ENCODE data around the gene SLC47A1. TPM values are rescaled to one million over a fixed set of nuclear protein-coding genes. Genes with fewer than 3 reads are reported as not detected.

SLC47A1 gene
- total and polyA plus RNA-seq, 2 of the 4 experiments (the other 2 are of a cell fraction) = not detected

DNA sequence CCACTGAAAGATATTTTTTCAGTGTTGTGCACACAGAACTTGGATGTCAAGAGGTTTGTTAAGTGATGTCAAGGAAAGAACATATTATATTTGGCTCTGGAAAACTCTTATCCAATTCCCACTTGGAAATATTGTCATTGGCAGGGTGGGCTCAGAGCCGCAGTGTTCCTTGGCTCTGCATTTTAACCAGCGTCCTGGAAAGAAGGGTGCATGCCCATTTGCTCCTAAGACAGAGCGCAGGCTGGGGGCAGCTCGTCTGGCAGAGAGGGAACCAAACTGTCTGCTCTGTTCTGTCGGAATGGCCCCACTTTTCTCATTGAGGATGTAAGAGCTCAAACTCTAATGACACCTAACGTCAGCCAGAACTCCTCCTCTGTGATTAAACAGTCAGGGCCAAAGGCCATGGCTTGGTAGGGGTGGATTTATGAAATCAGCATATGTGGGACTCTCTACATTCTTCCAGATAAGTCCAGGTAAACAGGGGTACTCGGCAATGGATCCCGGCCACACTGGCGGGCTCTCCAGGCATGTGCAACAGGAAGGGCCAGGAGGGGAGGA lies 18.0 kb downstream of the SLC47A1 start:
- in situ Hi-C loops (cut with MboI; ENCODE audit: low sequenced_read_pairs) = no loop called here
- Histone ChIP-seq H3K56ac (ENCODE audit: extremely low read depth, insufficient read depth, low read length) (no peak overlapping the region), H3K18ac (ENCODE audit: low read depth, low read length) (no peak overlapping the region), H2AFZ (replicated peaks; ENCODE audit: low read length, poor library complexity) (no peak overlapping the region), H3K9me3 (ENCODE audit: control insufficient read depth, insufficient read depth, low read length) (no peaks in the 10 kb centered on the region), H3K23ac (ENCODE audit: low read depth, low read length) (no peak overlapping the region), H4K91ac (ENCODE audit: insufficient read depth, low read depth, low read length) (no peak overlapping the region), H3K4me2 (ENCODE audit: low read depth, low read length) (no peak overlapping the region), H3K79me1 (ENCODE audit: low read depth in 1 of 2, low read length in 2 of 2) (no peaks in the 10 kb centered on the region), H3K9ac (ENCODE audit: low read depth, low read length) (no peak overlapping the region), H3K36me3 (ENCODE audit: control insufficient read depth, insufficient read depth, low read length) (no peaks in the 10 kb centered on the region), H4K5ac (ENCODE audit: low read depth, low read length) (no peak overlapping the region), H3K4me1 (ENCODE audit: control insufficient read depth, insufficient read depth, low read length) (no peaks in the 10 kb centered on the region), H2AK9ac (replicated peaks; ENCODE audit: low read depth, low read length, poor library complexity) (no peak overlapping the region), H2BK20ac (ENCODE audit: low read depth, low read length) (no peak overlapping the region), H3K4ac (ENCODE audit: low read depth, low read length) (no peak overlapping the region), H3K9me1 (ENCODE audit: insufficient read depth, low read length) (no peaks in the 10 kb centered on the region), H3K4me3 (ENCODE audit: insufficient read depth, low read depth, low read length) (no peak overlapping the region), H3K27me3 (ENCODE audit: control insufficient read depth, insufficient read depth, low read length) (peaks cover 43% of the 10 kb centered on the region), H4K20me1 (ENCODE audit: insufficient read depth, low read length) (no peaks in the 10 kb centered on the region), H4K8ac (ENCODE audit: low read depth in 2 of 2, low read length in 2 of 2) (no peak overlapping the region), H3K14ac (replicated peaks; ENCODE audit: low read depth, low read length) (no peak overlapping the region), H2BK15ac (ENCODE audit: low read depth, low read length) (no peak overlapping the region), H2BK5ac (ENCODE audit: low read depth, low read length, poor library complexity, severe bottlenecking) (no peak overlapping the region), H2AK5ac (ENCODE audit: low read depth, low read length) (no peak overlapping the region), H3K27ac (ENCODE audit: insufficient read depth, low read length) (no peak overlapping the region), H2BK120ac (ENCODE audit: low read depth, low read length) (no peak overlapping the region)
- dilution Hi-C loops (cut with HindIII; ENCODE audit: low sequenced_read_pairs, unreplicated experiment) = no loop called here
- ChIA-PET CTCF (interaction anchor here (0.6 kb wide), 1 partner anchor 25 kb away, joined by 3 read pairs; no protein-coding TSS in a partner anchor), POLR2A (ENCODE audit: unreplicated experiment) (no interaction called here)
- no peak for ATAC-seq (ENCODE audit: low read depth)
- TF ChIP-seq SMC3 (IDR thresholded peaks at IDR 0.05; ENCODE audit: low read depth, low read length) = no peak
- TF ChIP-seq MAZ (IDR thresholded peaks at IDR 0.05; ENCODE audit: borderline replicate concordance, low read depth, low read length) = no peak
- no peak for TF ChIP-seq RFX5 (IDR thresholded peaks at IDR 0.05; ENCODE audit: low read depth, low read length)
- WGBS, 2 experiments (ENCODE audit: extremely low coverage in 2 of 2, insufficient read length in 1 of 2) = 37% methylated on average over 2 of the region's 9 CpGs; no CpG with 5 or more reads in 1 of the 2 experiments
- no peak for DNase-seq
- BruUV-seq (replicated peaks) = no TSS peak
- intact Hi-C loops (cut with micrococcal nuclease) = no loop called here

All from IMR-90 (cell line).